Stimulated activated CD4-positive, alpha-beta T cell treated with anti-CD3 and anti-CD28 coated beads, Interleukin-12 subunit alpha, Interleukin-12 subunit beta, amount 100 ng/mL, for 24 hours (primary cell): ENCODE data around the gene HCFC1R1.

Experiments
- DNase-seq, 2 experiments: peaks; one replicate each; pipeline ENCODE4 v3.0.0-alpha.2; 2020; ENCODE audit warnings: low read depth in 2 of 2

Gene HCFC1R1

DNA sequence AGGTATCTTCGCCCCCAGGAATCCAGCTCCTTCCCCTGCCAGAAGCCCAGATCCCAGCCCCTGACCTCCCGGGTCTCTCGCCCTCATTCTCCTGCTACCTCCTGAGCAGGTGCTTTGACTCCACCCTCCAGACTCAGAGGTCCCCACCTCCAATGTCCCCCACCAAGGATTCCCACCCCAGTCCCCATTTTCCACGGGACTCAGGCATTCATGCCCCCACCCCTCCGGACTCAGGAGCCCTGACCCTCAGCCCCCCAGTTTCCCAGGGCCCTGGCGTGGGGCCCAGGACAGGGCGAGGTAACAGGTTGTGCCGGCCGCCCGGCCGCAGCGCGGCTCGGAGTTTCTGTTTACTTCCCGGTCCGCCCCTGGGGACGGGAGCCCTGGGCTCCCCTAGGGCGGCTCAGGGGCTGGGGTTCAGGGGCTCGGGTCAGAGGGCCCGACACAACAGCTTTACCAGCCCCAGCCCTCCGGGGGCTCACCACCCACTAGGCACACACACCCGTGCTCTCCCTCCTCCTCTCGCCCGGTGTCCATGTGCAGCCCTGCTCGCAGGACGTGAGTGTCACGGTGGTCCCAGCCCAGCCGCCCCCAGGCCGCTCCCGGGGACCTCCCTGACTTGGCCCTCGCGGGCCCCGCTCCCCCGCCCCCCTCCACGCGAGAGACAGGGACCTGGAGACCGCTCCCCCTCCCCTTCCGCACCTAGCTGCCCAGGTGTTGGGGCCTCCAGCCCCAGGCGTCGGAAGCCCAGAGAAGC lies 12.4 kb upstream of the HCFC1R1 start:
- DNase-seq: no peak

DNA sequence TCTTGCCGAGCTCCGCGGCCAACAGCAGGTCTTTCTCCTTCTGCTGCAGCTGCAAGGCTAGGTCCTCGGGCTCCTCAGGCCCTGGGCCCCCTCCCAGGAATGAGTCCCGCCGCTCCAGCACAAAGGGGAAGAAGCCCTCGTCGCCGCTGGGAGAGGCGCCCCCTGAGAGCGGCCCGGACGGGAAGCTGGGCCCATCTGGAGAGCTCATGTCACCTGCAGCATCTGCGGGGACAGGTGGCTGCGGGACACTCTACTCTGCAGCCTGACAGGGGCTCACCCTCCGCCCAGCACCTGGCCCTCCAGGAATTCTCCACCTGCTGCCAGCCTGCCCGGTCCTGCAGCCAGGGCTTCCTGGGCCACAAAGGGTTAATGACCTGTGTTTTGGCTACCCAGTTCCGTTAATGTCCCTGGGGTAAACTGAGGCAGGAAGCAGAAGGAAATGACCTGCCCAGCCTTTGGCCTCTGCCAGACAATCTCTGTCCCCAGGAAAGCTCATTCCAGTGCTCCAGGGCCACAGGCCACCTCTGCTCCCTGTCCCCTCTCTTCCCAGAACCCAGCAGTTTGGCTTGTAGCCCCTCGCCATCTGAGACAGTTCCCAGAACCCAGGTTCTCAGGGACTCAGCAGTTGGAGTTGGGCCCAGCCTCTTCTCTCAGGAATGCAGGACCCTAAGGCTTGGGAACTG lies 11.7 kb upstream of the HCFC1R1 start:
- DNase-seq: no peak

DNA sequence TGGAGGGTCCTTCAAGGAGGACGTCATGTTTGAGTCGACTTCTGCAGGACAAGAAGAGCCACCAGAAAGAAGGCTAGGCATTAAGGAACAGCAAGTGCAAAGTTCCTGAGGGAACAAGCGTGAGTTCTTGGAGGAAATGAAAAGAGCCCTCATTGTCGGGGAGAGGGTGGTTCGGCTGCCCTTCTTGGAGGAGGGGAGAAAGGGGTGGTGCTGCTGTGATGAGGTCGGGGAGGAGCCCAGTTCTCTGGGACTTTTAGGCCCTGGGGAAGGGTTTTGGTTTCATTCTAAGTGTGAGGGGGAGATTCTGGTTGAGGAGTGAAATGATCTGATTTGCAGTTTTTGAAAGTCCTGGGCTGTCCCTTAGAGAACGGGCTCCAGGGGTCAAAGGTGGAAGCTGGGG lies 8.9 kb upstream of the HCFC1R1 start:
- no peak for DNase-seq

DNA sequence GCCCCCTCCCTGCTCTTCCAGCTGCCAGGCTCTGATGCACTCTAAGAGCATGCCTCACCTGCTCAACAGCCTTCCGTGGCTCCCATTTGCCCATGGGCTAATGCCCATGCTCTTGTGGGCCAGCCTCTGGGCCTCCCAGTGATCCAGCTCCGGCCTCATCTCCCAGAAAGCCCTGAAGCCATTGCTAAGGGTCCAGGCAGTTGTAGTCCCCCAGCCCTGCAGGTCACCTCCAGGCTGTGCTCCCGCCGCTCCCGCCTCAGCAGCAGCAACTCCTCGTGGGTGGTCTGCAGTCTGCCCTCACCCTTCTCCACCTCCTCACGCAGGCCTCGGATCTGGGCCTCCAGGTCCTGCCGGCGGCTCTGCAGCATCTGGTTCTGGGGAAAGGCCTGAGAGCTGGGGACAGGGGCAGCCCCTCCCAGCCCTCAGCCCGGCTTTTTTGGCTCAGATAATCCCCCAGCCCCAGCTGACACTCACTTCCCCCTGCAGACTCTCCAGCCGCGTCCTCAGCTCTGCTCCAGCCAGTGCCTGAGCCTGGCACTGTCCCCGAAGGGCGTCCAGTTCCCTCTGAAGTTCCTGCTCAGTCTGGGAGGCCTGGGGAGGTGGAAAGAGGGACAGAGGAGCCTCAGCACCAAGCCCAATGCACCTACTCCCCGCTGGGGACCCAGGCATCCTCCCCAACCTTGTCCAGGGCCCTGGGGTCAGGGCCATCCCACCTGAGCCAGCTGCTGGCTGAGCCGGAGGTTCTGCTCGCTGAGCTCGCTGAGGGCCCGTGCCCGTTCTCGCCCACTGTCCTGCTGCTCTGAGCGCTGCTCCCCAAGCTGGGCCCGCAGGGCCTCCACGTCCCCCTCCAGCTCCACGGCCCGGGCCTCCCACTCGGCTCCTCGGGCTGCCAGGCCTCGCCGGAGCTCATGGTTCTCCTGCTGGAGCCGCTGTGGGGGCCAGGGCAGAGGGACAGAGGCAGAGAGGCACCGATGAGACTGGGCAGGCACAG lies 6.8 kb upstream of the HCFC1R1 start:
- no peak for DNase-seq

DNA sequence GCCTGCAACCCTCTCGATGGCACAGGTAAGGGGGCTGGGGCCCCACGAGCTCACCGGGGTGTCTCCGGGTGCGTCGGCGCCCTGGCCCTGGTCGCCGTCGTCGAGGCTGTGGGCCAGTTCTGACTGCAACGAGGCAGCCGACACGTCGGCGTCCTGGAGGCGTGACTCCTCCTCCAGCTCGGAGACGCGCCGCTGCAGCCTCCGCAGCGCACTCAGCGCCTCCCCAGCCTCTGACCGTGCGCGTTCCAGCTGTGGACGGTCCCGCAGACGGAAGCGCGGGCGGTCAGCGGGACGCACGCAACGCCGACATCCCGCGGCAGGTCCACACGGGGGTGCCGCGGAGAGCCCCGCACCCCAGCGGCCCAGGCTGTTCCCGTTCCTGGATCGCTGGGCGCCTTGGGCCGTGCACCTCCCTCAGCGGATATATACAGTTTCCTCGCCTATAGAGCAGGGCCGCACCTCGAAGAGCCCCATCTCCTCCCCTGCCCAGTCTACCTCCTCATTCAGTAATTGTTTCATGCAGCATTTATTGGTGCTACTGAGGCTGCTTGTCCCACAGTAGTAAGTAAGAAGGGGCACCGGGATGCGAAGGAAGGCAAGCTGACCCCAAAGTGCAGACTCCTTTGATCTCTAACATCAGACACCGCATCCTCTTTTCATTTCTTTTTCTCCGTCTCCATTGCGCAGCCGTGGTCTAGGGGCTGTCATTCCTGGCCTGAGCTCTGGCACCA lies 5.9 kb upstream of the HCFC1R1 start:
- DNase-seq: peak in 1 of 2 experiments; percentile 51

DNA sequence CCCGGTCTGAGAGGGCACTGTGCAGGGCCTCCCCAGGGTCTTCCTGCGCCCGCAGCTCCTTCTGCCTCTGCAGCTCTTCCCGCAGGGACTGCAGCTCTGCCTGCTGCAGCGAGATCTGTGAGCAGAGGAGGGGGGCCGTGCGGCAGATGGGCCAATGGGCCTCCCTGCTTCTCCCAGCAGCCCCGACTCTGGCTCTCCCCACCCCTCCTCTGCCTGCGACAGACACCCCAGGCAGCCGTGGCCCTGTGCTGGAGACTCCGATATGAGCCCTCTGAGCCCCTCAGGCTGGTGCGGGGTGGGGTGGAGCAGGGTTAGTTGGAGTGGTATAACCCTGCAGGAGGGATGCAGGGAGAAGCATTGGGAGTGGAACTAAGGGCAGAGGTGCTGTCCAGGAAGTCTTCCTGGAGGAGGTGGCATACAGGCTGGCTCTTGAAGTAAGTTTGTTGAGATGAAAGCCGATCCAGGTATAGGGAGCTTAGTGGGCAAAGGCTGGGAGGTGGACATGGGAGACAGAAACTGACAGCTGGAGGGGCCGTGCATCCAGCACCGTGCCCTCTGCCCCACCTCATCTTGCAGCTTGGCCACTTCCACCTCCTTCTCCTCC lies 5.1 kb upstream of the HCFC1R1 start:
- no peak for DNase-seq

DNA sequence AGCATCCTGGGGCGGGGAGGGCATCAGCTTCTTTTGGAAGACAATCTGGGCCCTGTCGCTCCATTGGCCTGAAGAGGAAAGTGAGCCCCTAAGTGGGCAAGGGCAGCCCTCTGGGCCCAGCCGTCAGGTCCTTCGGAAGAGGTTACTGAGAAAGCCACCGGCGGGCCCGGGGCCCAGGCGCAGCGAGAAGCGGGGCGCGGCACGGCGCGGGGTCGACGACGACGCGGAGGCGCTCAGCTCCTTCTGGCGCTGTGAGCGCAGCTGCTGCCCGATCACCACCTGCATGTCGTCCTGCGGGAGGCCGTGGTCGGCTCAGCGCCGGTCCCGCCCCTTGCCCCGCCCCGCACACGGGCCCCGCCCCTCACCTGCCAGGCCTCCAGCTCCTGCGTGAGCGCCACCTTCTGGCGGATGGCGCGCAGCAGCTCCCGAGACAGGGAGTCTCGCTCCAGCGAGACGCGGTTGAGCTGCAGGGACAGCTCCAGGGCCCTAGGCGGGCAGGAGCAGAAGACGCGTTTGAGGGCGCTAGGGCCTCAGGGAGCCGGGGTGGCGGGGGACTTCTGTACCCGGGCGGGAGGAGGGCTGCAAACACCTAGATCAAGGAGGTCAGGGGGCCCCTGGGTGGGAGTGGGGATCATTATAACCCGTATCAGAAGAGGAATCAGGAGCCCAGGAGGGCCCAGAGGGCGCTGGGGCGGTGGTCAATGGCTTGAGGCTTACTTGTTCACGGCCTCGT lies 4.4 kb upstream of the HCFC1R1 start:
- peak; percentile 75 to 91 for DNase-seq

DNA sequence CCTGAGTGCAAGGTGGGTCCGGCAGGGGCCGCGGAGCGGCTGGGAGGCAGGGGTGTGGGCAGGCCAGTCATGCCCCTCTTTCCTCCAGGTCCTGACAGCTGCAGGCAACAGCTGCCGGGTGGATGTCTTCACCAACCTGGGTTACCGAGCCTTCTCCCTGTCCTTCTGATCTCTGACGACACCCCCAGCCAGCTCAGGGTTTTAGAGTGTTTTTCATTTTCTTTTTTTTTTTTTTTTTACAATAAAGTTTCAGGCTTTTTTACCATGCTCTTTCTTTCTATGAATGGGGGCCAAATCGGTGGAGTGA lies 3.7 kb upstream of the HCFC1R1 start:
- DNase-seq: no peak

DNA sequence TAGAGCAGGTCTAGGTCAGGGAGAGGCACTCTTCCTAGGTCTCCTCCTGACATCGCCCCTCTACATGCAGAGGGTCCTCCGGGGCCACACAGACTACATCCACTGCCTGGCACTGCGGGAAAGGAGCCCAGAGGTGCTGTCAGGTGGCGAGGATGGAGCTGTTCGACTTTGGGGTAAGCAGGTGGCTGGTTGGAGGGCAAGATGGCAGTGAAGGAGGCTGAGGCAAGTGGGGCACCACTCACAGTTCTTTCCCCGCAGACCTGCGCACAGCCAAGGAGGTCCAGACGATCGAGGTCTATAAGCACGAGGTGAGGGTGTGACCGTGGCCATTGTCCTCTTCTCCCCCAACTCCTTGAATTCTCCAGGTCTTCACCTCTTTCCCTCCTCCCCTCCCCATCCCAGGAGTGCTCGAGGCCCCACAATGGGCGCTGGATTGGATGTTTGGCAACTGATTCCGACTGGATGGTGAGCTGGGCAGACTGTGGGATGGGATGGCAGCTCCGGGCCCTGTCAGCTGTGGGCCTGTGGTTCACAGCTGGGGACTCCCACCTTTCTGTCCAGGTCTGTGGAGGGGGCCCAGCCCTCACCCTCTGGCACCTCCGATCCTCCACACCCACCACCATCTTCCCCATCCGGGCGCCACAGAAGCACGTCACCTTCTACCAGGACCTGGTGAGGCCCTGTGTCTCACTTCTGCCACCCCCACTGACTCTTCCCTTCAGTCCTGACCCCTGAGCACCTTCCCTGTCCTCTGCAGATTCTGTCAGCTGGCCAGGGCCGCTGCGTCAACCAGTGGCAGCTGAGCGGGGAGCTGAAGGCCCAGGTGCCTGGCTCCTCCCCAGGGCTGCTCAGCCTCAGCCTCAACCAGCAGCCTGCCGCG lies 3.1 kb upstream of the HCFC1R1 start:
- DNase-seq: no peak

DNA sequence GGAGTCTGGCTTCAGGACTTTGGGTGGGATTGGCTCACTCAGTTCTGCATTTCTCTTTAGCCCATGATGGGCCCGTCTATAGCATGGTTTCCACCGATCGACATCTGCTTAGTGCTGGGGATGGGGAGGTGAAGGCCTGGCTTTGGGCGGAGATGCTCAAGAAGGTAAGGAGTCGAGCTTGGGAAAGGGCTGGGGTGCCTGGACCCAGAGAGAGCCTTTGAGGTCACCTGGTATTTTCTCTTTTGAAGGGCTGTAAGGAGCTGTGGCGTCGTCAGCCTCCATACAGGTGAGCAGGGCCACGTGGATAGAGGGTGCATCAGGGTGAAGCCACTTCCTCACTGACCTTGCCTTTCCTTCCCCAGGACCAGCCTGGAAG lies 2.2 kb upstream of the HCFC1R1 start:
- no peak for DNase-seq

DNA sequence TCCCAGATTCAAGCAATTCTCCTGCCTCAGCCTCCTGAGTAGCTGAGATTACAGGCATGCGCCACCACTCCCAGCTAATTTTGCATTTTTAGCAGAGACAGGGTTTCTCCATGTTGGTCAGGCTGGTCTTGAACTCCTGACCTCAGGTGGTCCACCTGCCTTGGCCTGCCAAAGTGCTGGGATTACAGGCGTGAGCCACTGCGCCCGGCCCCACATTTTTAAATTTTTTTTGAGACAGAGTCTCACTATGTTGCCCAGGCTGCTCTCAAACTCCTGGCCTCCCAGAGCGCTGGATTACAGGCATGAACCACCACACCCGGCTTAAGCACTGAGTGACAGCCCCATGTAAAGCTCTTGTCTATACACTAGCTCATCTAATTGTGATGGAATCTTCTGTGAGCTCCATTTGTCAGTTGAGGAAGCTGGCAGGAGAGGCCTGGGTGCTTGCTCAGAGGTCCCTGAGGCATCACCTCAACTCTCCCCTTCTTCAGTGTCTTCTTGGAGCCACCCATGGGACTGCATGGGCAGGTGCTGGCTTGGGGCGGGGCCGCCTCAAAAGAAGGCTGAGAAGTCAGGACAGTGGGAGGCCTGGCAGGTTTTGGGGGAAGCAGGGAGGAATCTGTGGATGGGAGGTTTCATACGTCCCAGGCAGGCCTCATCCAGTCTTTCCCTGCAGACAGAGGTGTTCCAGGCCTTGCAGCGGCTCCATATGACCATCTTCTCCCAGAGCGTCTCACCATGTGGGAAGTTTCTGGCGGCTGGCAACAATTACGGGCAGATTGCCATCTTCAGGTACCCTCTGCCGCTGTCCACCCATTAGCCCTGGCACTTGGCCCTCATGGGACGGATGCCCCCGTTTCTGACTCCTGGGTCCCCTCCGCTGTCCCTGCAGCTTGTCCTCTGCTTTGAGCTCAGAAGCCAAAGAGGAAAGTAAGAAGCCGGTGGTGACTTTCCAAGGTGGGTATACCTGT lies 1.6 kb upstream of the HCFC1R1 start:
- no peak for DNase-seq

DNA sequence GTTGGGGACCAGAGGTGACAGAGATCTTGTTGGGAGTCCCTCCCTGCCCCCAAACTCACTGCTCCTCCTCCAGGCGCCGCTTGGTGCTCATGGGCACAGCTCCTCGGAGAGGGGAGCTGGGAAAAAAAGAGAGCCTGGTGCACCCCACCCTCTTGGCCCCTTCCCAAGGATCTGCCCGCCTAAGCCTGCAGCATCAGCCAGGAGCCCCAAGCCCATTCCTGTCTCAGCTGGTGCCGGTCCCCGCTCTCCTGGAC lies 400 bp downstream of the HCFC1R1 start:
- DNase-seq: no peak

DNA sequence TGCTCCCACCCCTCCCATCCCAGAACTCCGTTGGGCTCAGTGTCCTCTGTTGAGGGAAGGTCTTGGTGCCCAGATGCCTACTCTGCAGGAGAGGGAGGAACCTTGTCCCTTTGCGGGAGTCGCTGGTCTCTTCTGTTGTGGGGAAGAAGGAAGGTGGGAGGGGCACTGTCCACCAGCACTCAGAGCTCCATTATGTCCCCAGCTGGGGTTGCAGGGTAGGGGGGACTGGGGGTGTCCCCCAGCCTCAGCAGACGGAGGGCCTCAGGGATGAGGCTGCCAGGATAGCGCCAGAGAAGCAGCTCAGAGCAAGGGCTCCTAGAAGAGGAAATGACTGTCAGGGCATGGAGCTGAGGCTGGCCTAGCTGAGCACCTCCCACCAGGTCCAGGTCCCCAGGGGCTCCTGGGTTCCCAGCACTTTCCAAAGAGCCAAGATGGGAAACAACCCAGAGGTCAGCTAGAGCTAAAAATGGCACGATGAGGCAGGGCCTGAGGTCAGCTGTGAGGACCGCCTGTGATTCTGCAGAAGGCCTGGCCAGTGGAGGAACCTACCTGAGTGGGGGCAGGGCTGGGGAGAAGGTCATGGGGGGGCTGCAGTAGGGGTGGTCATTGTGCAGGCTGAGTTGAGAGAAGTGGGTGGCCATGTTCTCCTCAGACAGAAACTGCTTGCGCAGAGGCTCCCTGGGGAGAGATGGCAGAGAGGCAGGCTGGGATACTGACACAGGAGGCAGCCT lies 893 bp downstream of the HCFC1R1 start:
- no peak for DNase-seq

DNA sequence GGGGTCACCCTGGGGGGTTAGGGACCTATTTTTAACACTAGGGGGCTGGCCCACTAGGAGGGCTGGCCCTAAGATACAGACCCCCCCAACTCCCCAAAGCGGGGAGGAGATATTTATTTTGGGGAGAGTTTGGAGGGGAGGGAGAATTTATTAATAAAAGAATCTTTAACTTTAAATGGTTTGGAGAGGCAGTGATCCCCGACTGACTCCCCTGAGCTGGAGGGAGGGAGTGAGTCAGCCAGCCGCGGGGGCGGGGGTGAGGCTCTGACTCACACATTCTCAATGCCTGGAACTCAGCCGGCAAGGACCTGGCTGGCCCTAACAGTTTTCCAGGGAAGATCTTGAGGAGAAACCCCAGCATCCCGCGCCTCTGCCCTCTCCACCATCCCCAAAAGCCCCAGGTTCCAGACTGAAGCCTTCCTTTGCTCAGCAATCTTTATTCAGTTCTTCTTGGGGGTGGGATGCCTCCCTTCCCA lies 1.5 kb downstream of the HCFC1R1 start:
- peak; percentile 73 to 91 for DNase-seq

DNA sequence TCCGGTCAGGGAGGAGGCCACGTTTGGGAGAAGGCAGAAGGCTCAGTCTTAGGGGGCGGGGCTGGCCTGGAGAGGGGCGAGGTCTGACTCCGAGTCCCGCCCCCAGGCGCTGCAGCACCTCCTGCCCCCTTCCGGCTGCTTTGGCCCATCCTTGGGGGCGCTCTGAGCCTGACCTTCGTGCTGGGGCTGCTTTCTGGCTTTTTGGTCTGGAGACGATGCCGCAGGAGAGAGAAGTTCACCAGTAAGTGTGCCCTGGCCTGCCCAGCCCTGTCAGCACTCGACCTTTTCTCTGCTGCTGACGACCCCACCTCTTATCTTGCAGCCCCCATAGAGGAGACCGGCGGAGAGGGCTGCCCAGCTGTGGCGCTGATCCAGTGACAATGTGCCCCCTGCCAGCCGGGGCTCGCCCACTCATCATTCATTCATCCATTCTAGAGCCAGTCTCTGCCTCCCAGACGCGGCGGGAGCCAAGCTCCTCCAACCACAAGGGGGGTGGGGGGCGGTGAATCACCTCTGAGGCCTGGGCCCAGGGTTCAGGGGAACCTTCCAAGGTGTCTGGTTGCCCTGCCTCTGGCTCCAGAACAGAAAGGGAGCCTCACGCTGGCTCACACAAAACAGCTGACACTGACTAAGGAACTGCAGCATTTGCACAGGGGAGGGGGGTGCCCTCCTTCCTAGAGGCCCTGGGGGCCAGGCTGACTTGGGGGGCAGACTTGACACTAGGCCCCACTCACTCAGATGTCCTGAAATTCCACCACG lies 2.1 kb downstream of the HCFC1R1 start:
- peak; percentile 77 to 89 for DNase-seq

DNA sequence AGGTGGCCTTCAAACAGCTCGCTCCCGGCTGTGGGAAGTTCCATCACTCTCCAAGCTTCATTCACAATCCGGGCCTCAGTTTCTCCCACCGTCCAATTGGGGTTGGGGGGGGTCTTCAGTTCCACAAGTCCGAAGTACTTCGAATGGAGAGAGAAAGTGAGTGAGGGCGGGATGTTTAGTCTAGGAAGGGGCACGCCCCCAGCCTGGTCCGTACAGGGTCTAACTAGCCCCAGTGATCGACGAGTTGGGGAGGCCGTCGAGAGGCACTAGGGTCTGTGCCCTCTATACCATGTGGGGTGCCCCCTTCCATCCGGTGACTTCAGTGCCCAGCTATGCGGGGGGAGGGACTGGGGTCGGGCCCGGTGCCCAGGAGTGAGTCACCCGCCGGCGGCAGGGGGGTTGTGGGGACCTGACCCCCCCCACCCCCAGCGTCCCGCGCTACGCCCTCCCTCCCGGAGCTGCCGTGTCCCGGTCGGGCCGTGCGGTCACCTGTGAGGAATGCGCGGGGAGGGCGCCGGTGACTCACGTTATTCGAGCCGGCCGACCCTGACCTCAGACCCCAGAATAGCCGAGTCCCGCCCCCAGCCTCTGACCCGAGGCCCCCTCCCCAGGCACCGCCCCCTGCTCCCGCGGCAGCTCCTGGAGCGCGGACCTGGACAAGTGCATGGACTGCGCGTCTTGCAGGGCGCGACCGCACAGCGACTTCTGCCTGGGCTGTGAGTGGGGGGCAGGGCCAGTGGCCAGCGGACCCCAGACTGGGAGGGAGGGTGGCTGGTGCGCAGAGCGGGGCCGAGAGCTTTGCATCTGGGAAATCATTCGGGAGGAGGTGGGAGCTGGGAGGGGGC lies 2.9 kb downstream of the HCFC1R1 start:
- peak in 1 of 2 experiments; percentile 26 for DNase-seq
